HG03378 (cell line): ENCODE measurements around the gene KDM4C.
"Not testable (repeated sequence)": the region's sequence is repeated elsewhere in the genome, so short reads cannot be mapped to it uniquely, and the experiment has no call there.

Source experiments
- ATAC-seq: cut with Tn5 transposase; IDR thresholded peaks from one replicate; pipeline ENCODE4 v1.9.1; 2021; ENCODE audit warnings: mild to moderate bottlenecking, moderate library complexity; ENCODE audit not compliant: unreplicated experiment

Gene KDM4C

GRCh38 chr9:6757456-6758247 is at the start of gene KDM4C:
KDM4C (plus strand) TSS chr9:6757973; CDS start chr9:6792989, 35,016 bp downstream.
- ATAC-seq = peak; percentile 69

- no peak for ATAC-seq
These were observed 49.0 kb upstream of the KDM4C start for GRCh38 chr9:6708732-6709131.

GRCh38 chr9:6711403-6711802 is 46.4 kb upstream of the KDM4C start:
- no peak for ATAC-seq

GRCh38 chr9:6712041-6712440 is 45.7 kb upstream of the KDM4C start:
- no peak for ATAC-seq

GRCh38 chr9:6714176-6714575 is 43.6 kb upstream of the KDM4C start:
- no peak for ATAC-seq

GRCh38 chr9:6715153-6715754 is 42.5 kb upstream of the KDM4C start:
- ATAC-seq = not testable (repeated sequence)

- ATAC-seq = peak; percentile 95
These were observed 41.8 kb upstream of the KDM4C start for GRCh38 chr9:6715755-6716643.

- ATAC-seq = no peak
These were observed 41.0 kb upstream of the KDM4C start for GRCh38 chr9:6716766-6717165.

GRCh38 chr9:6723881-6724420 is 33.8 kb upstream of the KDM4C start:
- ATAC-seq = no peak

GRCh38 chr9:6733257-6733656 is 24.5 kb upstream of the KDM4C start:
- no peak for ATAC-seq

- ATAC-seq = no peak
These were observed 23.9 kb upstream of the KDM4C start for GRCh38 chr9:6733831-6734230.

- ATAC-seq = no peak
These were observed 22.4 kb upstream of the KDM4C start for GRCh38 chr9:6735422-6735821.

GRCh38 chr9:6739218-6739617 is 18.6 kb upstream of the KDM4C start:
- ATAC-seq = no peak

GRCh38 chr9:6748861-6749260 is 8.9 kb upstream of the KDM4C start:
- ATAC-seq = not testable (repeated sequence)

GRCh38 chr9:6754861-6755260 is 2.9 kb upstream of the KDM4C start:
- ATAC-seq = not testable (repeated sequence)

- peak; percentile 35 for ATAC-seq
These were observed 679 bp upstream of the KDM4C start for GRCh38 chr9:6757132-6757455.

GRCh38 chr9:6758248-6758497 is 400 bp downstream of the KDM4C start:
- ATAC-seq = peak; percentile 6

- peak; percentile 32 for ATAC-seq
These were observed 868 bp downstream of the KDM4C start for GRCh38 chr9:6758498-6759184.

GRCh38 chr9:6759185-6759977 is 1.6 kb downstream of the KDM4C start:
- ATAC-seq = peak; percentile 28

- no peak for ATAC-seq
These were observed 3.5 kb downstream of the KDM4C start for GRCh38 chr9:6761306-6761705.
